GM18867 (cell line): ENCODE results near the gene SPRR5.

Experiments
- ATAC-seq: cut with Tn5 transposase; IDR thresholded peaks from one replicate; pipeline ENCODE4 v1.9.1; 2021; ENCODE audit warnings: mild to moderate bottlenecking, moderate library complexity; ENCODE audit not compliant: unreplicated experiment

Gene SPRR5

GRCh38 chr1:152981146-152981871 is 34.3 kb downstream of the SPRR5 start:
- no peak for ATAC-seq

DNA sequence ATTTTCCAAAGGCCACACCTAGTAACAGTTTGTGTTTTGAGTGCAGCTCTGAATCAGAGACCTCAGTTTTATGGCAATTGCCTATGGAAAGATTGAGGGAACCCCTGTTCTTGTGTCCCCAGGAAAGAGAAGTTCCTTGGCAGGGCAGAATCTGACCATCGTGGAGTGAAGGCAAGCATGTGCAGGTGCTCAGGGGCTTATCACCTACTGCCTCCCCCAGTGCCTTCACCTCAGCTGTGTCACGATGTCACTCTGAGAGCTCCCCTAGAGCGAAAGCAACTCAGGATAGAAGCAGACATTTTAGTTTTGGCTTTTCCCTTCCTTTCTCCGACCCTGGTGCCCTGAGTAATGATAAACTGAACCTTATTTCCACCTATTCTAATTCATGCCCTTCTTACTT is 35.1 kb downstream of the SPRR5 start:
- ATAC-seq = no peak

- ATAC-seq = no peak
Observed at GRCh38 chr1:152983234-152983633, 36.2 kb downstream of the SPRR5 start.

- no peak for ATAC-seq
Observed at GRCh38 chr1:152983743-152984142, 36.7 kb downstream of the SPRR5 start, which contains the start of gene SPRR1A. Gene SPRR1A, plus strand, starts transcription at chr1:152984081. Its CDS starts 1,150 bp downstream, at chr1:152985231.

GRCh38 chr1:152986578-152986977 is 39.6 kb downstream of the SPRR5 start:
- no peak for ATAC-seq

DNA sequence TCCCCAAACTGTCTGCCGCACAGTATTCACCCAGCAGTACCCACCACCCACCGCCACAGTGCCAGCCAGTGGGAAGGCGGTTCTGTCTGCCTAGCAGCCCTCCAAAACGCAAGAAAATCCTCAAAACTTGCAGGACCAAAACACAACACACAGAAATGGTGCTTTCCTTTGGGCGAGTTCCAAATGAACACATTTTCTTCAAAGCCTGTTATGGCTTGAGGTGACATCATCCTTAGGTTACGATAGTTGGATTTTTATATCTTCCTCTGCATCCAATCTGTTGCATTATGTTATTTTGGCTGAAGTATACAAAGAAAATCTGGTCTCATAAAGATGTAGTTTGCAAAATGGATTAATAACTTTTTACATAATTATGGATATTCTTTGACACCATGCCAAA is 46.2 kb downstream of the SPRR5 start:
- ATAC-seq = no peak

- no peak for ATAC-seq
Observed at GRCh38 chr1:152995842-152996241, 48.8 kb downstream of the SPRR5 start.

- no peak for ATAC-seq
Observed at GRCh38 chr1:152996633-152997400, 49.8 kb downstream of the SPRR5 start.

DNA sequence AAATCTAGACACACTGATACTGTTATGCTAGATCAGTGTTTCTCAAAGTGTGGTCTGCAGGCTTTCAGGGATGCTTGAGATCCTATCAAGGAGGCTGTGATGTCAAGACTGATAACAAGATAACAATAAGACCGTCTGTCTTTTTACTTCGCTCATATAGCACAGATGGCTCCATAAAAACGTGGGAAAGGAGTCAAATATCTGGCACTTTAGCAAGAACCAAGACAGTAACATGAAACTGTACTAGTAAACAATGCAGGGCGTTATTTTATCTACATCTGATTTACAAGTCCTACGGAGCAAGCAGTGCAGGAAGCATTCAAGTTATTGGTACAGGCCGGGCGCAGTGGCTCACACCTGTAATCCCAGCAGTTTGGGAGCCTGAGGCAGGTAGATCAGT is 50.9 kb downstream of the SPRR5 start:
- no peak for ATAC-seq

DNA sequence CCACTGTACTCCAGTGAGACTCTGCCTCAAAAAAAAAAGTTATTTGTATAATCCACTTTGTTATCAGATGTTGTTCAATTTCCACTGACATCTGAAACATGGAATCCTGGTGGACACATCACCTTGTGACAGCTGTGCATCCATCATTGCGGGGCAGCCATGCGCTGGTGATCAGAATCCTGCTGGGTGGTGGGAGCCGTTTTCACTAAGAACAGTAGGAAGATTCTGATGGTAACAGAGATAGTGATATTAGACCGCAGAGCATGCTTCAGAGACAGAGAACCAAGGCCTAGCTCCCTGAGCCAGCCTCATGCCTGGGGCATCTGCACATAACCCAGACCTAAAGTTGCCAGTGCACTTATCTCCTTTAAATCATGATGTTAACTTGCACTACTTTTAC is 51.5 kb downstream of the SPRR5 start:
- no peak for ATAC-seq
